Measurements from ENCODE around the gene OXLD1. TPM values are rescaled to one million over a fixed set of nuclear protein-coding genes. Genes with fewer than 3 reads are reported as not detected.
A peak's percentile ranks its signal among the peaks of the same experiment; 100 is the strongest.

OXLD1 gene
- polyA plus RNA-seq (2013, experiment 1 of 4): 27.3 TPM
- 23.2 TPM for polyA plus RNA-seq (2013, experiment 2 of 4)
- 26.6 TPM for polyA plus RNA-seq (2013, experiment 3 of 4)
- 37.0 TPM for polyA plus RNA-seq (2013, experiment 4 of 4)

DNA sequence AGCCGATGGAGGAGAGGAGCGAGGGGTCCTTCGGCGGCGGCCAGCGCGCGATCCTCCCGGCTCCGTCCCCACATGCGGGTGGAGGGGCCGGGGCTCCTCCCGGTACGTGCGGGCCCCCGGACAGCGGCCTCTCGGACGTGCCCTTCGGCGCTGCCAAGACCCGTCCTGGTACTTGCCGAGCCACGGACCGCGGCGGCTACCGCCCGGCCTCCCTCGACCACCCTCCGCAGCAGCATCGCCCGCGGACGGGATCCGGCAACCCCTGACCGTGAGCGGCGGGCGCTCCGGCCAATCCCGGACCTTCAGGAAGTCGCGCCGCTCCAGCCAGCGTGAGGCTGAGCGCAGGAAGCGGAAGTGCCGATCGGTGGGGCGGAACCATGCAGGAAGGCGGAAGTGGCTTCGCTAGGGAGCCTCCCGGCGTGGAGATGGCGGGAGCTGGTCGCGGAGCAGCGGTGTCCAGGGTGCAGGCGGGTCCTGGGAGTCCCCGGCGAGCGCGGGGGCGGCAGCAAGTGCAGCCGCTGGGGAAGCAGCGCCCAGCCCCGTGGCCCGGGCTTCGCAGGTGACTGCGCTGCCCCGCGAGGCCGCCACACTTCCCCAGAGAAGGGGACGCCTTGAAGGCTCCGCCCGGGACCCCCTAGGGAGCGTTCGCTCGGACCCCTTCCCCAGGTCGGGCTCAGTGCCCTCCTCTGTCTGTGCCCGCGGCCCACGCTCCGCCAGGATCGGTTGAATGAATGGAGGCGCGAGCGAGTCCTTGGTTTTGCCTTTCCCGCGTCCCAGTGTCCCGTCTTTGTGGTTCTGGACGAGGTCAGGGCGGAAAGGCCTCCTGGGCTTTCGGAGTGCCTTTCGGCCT, at the start of gene OXLD1, which contains the start of gene CCDC137:
TSS of gene OXLD1 (minus strand) at position 264 of the 850 bp plus-strand sequence. CDS start at position 236, 28 bp downstream.
TSS of gene CCDC137 (plus strand) at position 396 of the 850 bp plus-strand sequence. CDS start at position 426, 30 bp downstream.
- peaks cover 24% of the 10 kb centered on the region for H3K36me3 ChIP-seq (ENCODE audit: control insufficient read depth, insufficient read depth, low read length)
- peaks cover 5% of the 10 kb centered on the region for H3K4me1 ChIP-seq (ENCODE audit: control insufficient read depth, insufficient read depth, low read length)
- H3K9me3 ChIP-seq (ENCODE audit: control insufficient read depth, low read length): no peaks in the 10 kb centered on the region
- 0 to 1% methylated on average over 96 of the region's 96 CpGs for WGBS, 2 experiments
- no peaks in the 10 kb centered on the region for H3K27me3 ChIP-seq (ENCODE audit: control insufficient read depth, insufficient read depth, low read length, poor library complexity, severe bottlenecking)
- peak within 1 kb of the TSS; percentile 50 for H3K27ac ChIP-seq (ENCODE audit: insufficient read depth, low read depth, low read length, poor library complexity, severe bottlenecking)
- peak within 1 kb of the TSS; percentile 97 for H3K4me3 ChIP-seq (ENCODE audit: insufficient read depth, low read depth, low read length)

GRCh38 chr17:81715107-81715871, 48.9 kb upstream of the OXLD1 start:
- WGBS, 2 experiments: 89 to 90% methylated on average over 32 of the region's 32 CpGs
- Histone ChIP-seq H3K36me3 (ENCODE audit: control insufficient read depth, insufficient read depth, low read length) (no peaks in the 10 kb centered on the region), H3K4me1 (ENCODE audit: control insufficient read depth, insufficient read depth, low read length) (peaks cover 34% of the 10 kb centered on the region), H3K4me3 (ENCODE audit: insufficient read depth, low read depth, low read length) (no peak overlapping the region), H3K27me3 (ENCODE audit: control insufficient read depth, insufficient read depth, low read length, poor library complexity, severe bottlenecking) (peaks cover 17% of the 10 kb centered on the region), H3K27ac (ENCODE audit: insufficient read depth, low read depth, low read length, poor library complexity, severe bottlenecking) (no peak overlapping the region), H3K9me3 (ENCODE audit: control insufficient read depth, low read length) (no peaks in the 10 kb centered on the region)

- no peaks in the 10 kb centered on the region for H3K9me3 ChIP-seq (ENCODE audit: control insufficient read depth, low read length)
- no peak overlapping the region for H3K4me3 ChIP-seq (ENCODE audit: insufficient read depth, low read depth, low read length)
- H3K36me3 ChIP-seq (ENCODE audit: control insufficient read depth, insufficient read depth, low read length): no peaks in the 10 kb centered on the region
- WGBS, 2 experiments: 95 to 96% methylated on average over 39 of the region's 39 CpGs
- no peak overlapping the region for H3K27ac ChIP-seq (ENCODE audit: insufficient read depth, low read depth, low read length, poor library complexity, severe bottlenecking)
- H3K27me3 ChIP-seq (ENCODE audit: control insufficient read depth, insufficient read depth, low read length, poor library complexity, severe bottlenecking): peaks cover 23% of the 10 kb centered on the region
- peaks cover 37% of the 10 kb centered on the region for H3K4me1 ChIP-seq (ENCODE audit: control insufficient read depth, insufficient read depth, low read length)
These were observed 48.2 kb upstream of the OXLD1 start for GRCh38 chr17:81714412-81715106.

GRCh38 chr17:81713556-81714411, 47.4 kb upstream of the OXLD1 start:
- peaks cover 23% of the 10 kb centered on the region for H3K27me3 ChIP-seq (ENCODE audit: control insufficient read depth, insufficient read depth, low read length, poor library complexity, severe bottlenecking)
- no peaks in the 10 kb centered on the region for H3K36me3 ChIP-seq (ENCODE audit: control insufficient read depth, insufficient read depth, low read length)
- no peaks in the 10 kb centered on the region for H3K9me3 ChIP-seq (ENCODE audit: control insufficient read depth, low read length)
- peak overlapping the region; percentile 67 for H3K4me3 ChIP-seq (ENCODE audit: insufficient read depth, low read depth, low read length)
- WGBS, 2 experiments: 72 to 73% methylated on average over 36 of the region's 36 CpGs
- H3K4me1 ChIP-seq (ENCODE audit: control insufficient read depth, insufficient read depth, low read length): peaks cover 37% of the 10 kb centered on the region
- no peak overlapping the region for H3K27ac ChIP-seq (ENCODE audit: insufficient read depth, low read depth, low read length, poor library complexity, severe bottlenecking)

DNA sequence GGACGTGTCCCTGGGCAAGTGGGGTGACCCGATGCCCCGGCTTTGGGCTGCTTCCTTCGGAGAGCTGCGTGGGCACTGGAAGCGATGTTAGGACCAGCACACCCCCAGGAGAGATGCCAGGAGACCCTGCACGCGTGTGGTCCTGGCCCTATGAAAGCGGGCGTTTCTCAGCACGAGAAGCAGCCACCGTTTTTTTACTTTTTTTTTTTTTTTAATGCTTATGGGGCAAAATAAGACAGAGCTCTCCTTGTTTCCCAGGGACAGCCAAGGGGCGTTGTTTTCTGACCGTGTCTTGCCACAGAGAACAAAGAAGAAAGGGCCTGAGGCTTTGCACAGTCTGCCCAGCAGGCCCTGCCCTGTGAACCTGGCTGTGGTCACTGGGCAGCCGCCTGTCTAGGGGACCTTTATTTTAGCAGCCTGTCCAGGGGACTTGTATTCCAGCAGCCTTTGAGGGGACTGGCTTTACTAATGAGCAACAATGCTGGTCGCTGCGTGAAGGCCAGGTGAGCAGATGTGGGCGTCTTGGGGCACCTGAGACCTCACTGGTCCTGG, 46.7 kb upstream of the OXLD1 start:
- Histone ChIP-seq H3K9me3 (ENCODE audit: control insufficient read depth, low read length) (no peaks in the 10 kb centered on the region), H3K27me3 (ENCODE audit: control insufficient read depth, insufficient read depth, low read length, poor library complexity, severe bottlenecking) (peaks cover 23% of the 10 kb centered on the region), H3K36me3 (ENCODE audit: control insufficient read depth, insufficient read depth, low read length) (no peaks in the 10 kb centered on the region), H3K4me1 (ENCODE audit: control insufficient read depth, insufficient read depth, low read length) (peaks cover 37% of the 10 kb centered on the region), H3K4me3 (ENCODE audit: insufficient read depth, low read depth, low read length) (peak overlapping the region; percentile 67), H3K27ac (ENCODE audit: insufficient read depth, low read depth, low read length, poor library complexity, severe bottlenecking) (no peak overlapping the region)
- WGBS, 2 experiments: 59% methylated on average over 18 of the region's 18 CpGs

DNA sequence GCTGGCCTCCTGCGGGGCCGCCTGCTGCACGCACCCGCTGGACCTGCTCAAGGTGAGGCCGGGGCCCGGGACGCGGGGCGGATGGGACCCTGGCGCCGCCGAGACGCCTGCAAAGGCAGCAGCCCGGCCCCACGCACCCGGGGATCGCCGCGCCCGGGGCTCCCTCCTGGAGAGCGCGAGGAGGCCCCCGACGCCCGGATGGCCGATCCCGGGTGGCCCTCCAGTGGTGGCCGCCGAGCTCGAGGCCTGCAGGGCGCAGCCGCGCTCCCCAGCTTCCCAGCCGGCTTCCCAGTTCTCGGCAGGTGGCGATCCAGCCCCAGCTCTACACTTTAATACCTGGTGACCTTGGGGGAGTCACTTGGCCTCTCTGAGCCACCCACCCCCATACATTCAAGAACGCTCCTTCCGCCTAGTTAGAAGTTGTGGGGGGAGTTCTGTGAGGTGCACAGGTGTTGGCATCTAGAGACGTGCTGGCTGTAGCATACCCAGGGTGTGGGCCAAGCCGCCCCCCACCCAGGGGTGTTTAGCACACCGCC, 46.1 kb upstream of the OXLD1 start:
- Histone ChIP-seq H3K36me3 (ENCODE audit: control insufficient read depth, insufficient read depth, low read length) (peaks cover 3% of the 10 kb centered on the region), H3K4me1 (ENCODE audit: control insufficient read depth, insufficient read depth, low read length) (peaks cover 37% of the 10 kb centered on the region), H3K27ac (ENCODE audit: insufficient read depth, low read depth, low read length, poor library complexity, severe bottlenecking) (no peak overlapping the region), H3K27me3 (ENCODE audit: control insufficient read depth, insufficient read depth, low read length, poor library complexity, severe bottlenecking) (peaks cover 23% of the 10 kb centered on the region), H3K9me3 (ENCODE audit: control insufficient read depth, low read length) (no peaks in the 10 kb centered on the region), H3K4me3 (ENCODE audit: insufficient read depth, low read depth, low read length) (peak overlapping the region; percentile 67)
- 4 to 5% methylated on average over 41 of the region's 41 CpGs for WGBS, 2 experiments

GRCh38 chr17:81711814-81712467, 45.5 kb upstream of the OXLD1 start, which contains the start of gene SLC25A10:
Gene SLC25A10 (plus strand): TSS chr17:81712284. CDS start chr17:81712427, 143 bp downstream.
- no peak within 1 kb of the TSS for H3K27ac ChIP-seq (ENCODE audit: insufficient read depth, low read depth, low read length, poor library complexity, severe bottlenecking)
- peaks cover 23% of the 10 kb centered on the region for H3K27me3 ChIP-seq (ENCODE audit: control insufficient read depth, insufficient read depth, low read length, poor library complexity, severe bottlenecking)
- H3K36me3 ChIP-seq (ENCODE audit: control insufficient read depth, insufficient read depth, low read length): peaks cover 9% of the 10 kb centered on the region
- H3K9me3 ChIP-seq (ENCODE audit: control insufficient read depth, low read length): no peaks in the 10 kb centered on the region
- 0% methylated on average over 89 of the region's 89 CpGs for WGBS, 2 experiments
- H3K4me3 ChIP-seq (ENCODE audit: insufficient read depth, low read depth, low read length): peak within 1 kb of the TSS; percentile 67
- peaks cover 37% of the 10 kb centered on the region for H3K4me1 ChIP-seq (ENCODE audit: control insufficient read depth, insufficient read depth, low read length)

DNA sequence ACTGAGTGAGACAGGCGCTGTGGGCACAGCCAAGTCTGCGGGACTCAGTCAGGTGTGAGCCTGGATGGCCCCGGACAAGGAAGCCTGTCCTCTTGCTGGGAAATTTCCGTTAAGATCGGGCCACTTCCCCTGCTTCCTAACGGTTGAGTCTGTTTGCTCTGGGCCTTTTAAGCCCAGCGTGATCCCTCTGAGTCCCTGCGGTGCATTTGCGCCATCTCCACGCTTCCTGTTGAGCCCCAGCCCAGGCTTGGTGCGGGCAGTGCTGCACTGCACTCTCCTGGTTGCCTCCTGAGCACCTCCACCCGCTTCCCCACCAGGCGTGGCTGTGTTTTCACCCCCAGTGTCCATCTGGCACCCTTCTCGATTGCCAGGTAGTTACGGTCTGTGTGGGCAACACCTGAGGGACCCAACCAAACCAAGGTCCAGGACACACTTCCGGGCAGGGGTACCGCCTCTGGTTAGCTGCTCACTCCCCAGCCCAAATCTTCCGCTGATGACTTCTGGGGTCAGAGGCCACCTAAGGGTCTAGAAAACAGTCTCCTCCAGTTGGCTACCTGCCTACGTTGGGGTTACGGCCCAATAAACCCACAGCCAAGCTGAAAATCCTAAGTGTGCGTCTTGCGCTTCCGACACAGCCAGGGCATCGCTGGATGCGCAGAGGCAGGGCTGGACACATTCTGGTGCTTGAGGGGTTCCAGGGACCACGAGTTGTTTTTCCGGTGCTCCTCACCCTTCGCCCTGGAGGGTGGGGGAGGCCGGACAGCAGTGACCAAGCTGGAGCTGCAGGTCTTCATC, 44.3 kb upstream of the OXLD1 start:
- Histone ChIP-seq H3K9me3 (ENCODE audit: control insufficient read depth, low read length) (no peaks in the 10 kb centered on the region), H3K27me3 (ENCODE audit: control insufficient read depth, insufficient read depth, low read length, poor library complexity, severe bottlenecking) (peaks cover 23% of the 10 kb centered on the region), H3K4me1 (ENCODE audit: control insufficient read depth, insufficient read depth, low read length) (peaks cover 37% of the 10 kb centered on the region), H3K4me3 (ENCODE audit: insufficient read depth, low read depth, low read length) (peak overlapping the region; percentile 8), H3K36me3 (ENCODE audit: control insufficient read depth, insufficient read depth, low read length) (peaks cover 17% of the 10 kb centered on the region), H3K27ac (ENCODE audit: insufficient read depth, low read depth, low read length, poor library complexity, severe bottlenecking) (no peak overlapping the region)
- 14% methylated on average over 29 of the region's 29 CpGs for WGBS, 2 experiments
